DND-41 (cell line): ENCODE measurements around the gene ZSCAN12.

ENCODE experiments used
- CTCF ChIP-seq: IDR thresholded peaks from 2 replicates; pipeline ENCODE4 v1.5.1; 2012; ENCODE audit warnings: borderline replicate concordance, low read length, moderate library complexity, mild to moderate bottlenecking; ENCODE audit not compliant: poor library complexity, severe bottlenecking; ENCODE audit errors: extremely low read depth
- EZH2 ChIP-seq: IDR thresholded peaks from 3 replicates; pipeline ENCODE4 v1.6.1; 2012; ENCODE audit warnings: borderline replicate concordance, low read depth, mild to moderate bottlenecking, moderate library complexity, low read length, inconsistent platforms; ENCODE audit not compliant: severe bottlenecking

GRCh38 chr6:28337121-28337520 is 62.4 kb downstream of the ZSCAN12 start:
- no peak for TF ChIP-seq CTCF
- no peak for TF ChIP-seq EZH2
